Panc1 (cell line): ENCODE results near the gene DUSP21.

Experiments
- POLR2AphosphoS5 ChIP-seq: IDR thresholded peaks from 2 replicates; pipeline ENCODE4 v1.6.1; 2012; ENCODE audit warnings: mild to moderate bottlenecking, low read depth, low read length, moderate library complexity
- SIN3A ChIP-seq: IDR thresholded peaks from 2 replicates; pipeline ENCODE4 v1.6.1; 2012; ENCODE audit warnings: low read depth, mild to moderate bottlenecking, low read length, moderate library complexity, borderline replicate concordance; ENCODE audit not compliant: insufficient read depth
- TCF7L2 ChIP-seq: IDR thresholded peaks from 2 replicates; pipeline ENCODE4 v1.6.1; 2011; ENCODE audit warnings: mild to moderate bottlenecking, low read depth, low read length, inconsistent platforms
- TF ChIP-seq, protein P1 (sequence below): fragments of 450-650 bp; IDR thresholded peaks from 2 replicates; pipeline ENCODE4 v1.5.1; 2017; ENCODE audit warnings: mild to moderate bottlenecking
- TF ChIP-seq, protein P2 (sequence below), 2 experiments: IDR thresholded peaks; 2 replicates each; pipeline ENCODE4 v1.6.1; 2011 to 2012; ENCODE audit warnings: low read depth in 2 of 2, control low read depth in 1 of 2, low read length in 1 of 2, mild to moderate bottlenecking in 1 of 2, moderate library complexity in 1 of 2; ENCODE audit not compliant: insufficient read depth in 1 of 2

DNA sequence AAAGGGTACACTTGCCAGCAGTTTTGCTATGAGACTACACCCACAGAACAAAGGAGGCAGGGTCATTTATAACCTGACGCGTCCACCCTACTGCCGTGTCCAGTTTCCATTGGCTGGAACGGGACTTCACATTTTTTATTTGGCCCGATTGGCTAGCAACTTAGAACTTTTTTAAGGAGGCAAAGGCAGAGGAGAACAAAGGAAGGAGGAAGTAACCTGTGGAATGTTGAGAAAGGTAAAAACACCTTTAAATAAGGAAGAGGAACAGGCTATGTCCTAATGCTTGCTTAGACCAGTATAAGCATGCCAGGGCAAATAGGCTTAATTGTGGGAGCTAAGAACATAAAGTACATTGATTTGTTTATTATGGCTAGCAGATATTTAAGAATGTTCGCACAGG is 47.8 kb downstream of the DUSP21 start:
- TF ChIP-seq, protein P1, sequence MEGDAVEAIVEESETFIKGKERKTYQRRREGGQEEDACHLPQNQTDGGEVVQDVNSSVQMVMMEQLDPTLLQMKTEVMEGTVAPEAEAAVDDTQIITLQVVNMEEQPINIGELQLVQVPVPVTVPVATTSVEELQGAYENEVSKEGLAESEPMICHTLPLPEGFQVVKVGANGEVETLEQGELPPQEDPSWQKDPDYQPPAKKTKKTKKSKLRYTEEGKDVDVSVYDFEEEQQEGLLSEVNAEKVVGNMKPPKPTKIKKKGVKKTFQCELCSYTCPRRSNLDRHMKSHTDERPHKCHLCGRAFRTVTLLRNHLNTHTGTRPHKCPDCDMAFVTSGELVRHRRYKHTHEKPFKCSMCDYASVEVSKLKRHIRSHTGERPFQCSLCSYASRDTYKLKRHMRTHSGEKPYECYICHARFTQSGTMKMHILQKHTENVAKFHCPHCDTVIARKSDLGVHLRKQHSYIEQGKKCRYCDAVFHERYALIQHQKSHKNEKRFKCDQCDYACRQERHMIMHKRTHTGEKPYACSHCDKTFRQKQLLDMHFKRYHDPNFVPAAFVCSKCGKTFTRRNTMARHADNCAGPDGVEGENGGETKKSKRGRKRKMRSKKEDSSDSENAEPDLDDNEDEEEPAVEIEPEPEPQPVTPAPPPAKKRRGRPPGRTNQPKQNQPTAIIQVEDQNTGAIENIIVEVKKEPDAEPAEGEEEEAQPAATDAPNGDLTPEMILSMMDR, result no peak
- no peak for TF ChIP-seq POLR2AphosphoS5
- no peak for TF ChIP-seq TCF7L2
- TF ChIP-seq, protein P2, sequence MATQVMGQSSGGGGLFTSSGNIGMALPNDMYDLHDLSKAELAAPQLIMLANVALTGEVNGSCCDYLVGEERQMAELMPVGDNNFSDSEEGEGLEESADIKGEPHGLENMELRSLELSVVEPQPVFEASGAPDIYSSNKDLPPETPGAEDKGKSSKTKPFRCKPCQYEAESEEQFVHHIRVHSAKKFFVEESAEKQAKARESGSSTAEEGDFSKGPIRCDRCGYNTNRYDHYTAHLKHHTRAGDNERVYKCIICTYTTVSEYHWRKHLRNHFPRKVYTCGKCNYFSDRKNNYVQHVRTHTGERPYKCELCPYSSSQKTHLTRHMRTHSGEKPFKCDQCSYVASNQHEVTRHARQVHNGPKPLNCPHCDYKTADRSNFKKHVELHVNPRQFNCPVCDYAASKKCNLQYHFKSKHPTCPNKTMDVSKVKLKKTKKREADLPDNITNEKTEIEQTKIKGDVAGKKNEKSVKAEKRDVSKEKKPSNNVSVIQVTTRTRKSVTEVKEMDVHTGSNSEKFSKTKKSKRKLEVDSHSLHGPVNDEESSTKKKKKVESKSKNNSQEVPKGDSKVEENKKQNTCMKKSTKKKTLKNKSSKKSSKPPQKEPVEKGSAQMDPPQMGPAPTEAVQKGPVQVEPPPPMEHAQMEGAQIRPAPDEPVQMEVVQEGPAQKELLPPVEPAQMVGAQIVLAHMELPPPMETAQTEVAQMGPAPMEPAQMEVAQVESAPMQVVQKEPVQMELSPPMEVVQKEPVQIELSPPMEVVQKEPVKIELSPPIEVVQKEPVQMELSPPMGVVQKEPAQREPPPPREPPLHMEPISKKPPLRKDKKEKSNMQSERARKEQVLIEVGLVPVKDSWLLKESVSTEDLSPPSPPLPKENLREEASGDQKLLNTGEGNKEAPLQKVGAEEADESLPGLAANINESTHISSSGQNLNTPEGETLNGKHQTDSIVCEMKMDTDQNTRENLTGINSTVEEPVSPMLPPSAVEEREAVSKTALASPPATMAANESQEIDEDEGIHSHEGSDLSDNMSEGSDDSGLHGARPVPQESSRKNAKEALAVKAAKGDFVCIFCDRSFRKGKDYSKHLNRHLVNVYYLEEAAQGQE (IDR thresholded peaks at IDR 0.05; ENCODE audit: insufficient read depth in 1 of 2, low read depth in 2 of 2, low read length in 1 of 2), result no peak
- TF ChIP-seq SIN3A, result no peak
